Upper lobe of right lung (tissue), 1 donor: ENCODE measurements around the gene EPO. TPM values are rescaled to one million over a fixed set of nuclear protein-coding genes. Genes with fewer than 3 reads are reported as not detected.

Experiments
- ATAC-seq: fragments of 200-7000 bp; cut with Tn5 transposase; one replicate; pipeline ENCODE4 v1.9.1; 2020; ENCODE audit warnings: mild to moderate bottlenecking, moderate library complexity
- DNase-seq: peaks from one replicate; pipeline ENCODE4 v3.0.0-alpha.2; 2020
- H3K27ac ChIP-seq: fragments of 200-600 bp; one replicate; pipeline ENCODE4 v1.8.0; 2022
- H3K27me3 ChIP-seq: fragments of 200-600 bp; one replicate; pipeline ENCODE4 v1.8.0; 2022; ENCODE audit warnings: mild to moderate bottlenecking
- H3K36me3 ChIP-seq: fragments of 200-600 bp; one replicate; pipeline ENCODE4 v1.8.0; 2022
- H3K4me1 ChIP-seq: fragments of 200-600 bp; one replicate; pipeline ENCODE4 v1.8.0; 2022
- H3K4me3 ChIP-seq: fragments of 200-600 bp; one replicate; pipeline ENCODE4 v1.8.0; 2022; ENCODE audit warnings: mild to moderate bottlenecking
- H3K9me3 ChIP-seq: fragments of 200-600 bp; one replicate; pipeline ENCODE4 v1.8.0; 2022
- CTCF ChIP-seq: fragments of 200-600 bp; IDR thresholded peaks from one replicate; pipeline ENCODE4 v1.8.0; 2022; ENCODE audit warnings: antibody characterized with exemption
- intact Hi-C: fragments of 100-400 bp; cut with DNase I; formaldehyde crosslinking; loops from one replicate; pipeline ENCODE4 v1.11.0; 2022
- total RNA-seq: library from RNA; stranded (reverse); fragmentation: NEBNext Ultra II Directional; extraction: Animal tissue kit (Norgen Biotek cat#: 25700); gene quantifications from one replicate; pipeline ENCODE4 v1.2.1, GENCODE V29; 2021
- donor health status: DM: no; HTN: yes; CAD: no; lungs with severe emphysema.

Gene EPO
- total RNA-seq, 1 donor from 2014 or later, result not detected

GRCh38 chr7:100678291-100678984, 41.8 kb upstream of the EPO start:
- Histone ChIP-seq H3K4me1 (peaks cover 8% of the 10 kb centered on the region), H3K4me3 (no peak overlapping the region), H3K9me3 (no peaks in the 10 kb centered on the region), H3K36me3 (peaks cover 67% of the 10 kb centered on the region), H3K27ac (no peak overlapping the region), H3K27me3 (no peaks in the 10 kb centered on the region)
- intact Hi-C loops, result no loop called here
- no peak for ATAC-seq
- peak; percentile 65 for DNase-seq
- no peak for TF ChIP-seq CTCF

- H3K4me1 ChIP-seq, result peaks cover 8% of the 10 kb centered on the region
- H3K4me3 ChIP-seq, result no peak overlapping the region
- DNase-seq (no peak), ATAC-seq (no peak)
- no peak for TF ChIP-seq CTCF
- no peaks in the 10 kb centered on the region for H3K9me3 ChIP-seq
- intact Hi-C loops, result no loop called here
- H3K27ac ChIP-seq, result peak overlapping the region; percentile 9
- H3K36me3 ChIP-seq, result peaks cover 76% of the 10 kb centered on the region
- H3K27me3 ChIP-seq, result no peaks in the 10 kb centered on the region
Observed at GRCh38 chr7:100679129-100679926, 40.9 kb upstream of the EPO start.

- H3K9me3 ChIP-seq, result no peaks in the 10 kb centered on the region
- H3K27me3 ChIP-seq, result no peaks in the 10 kb centered on the region
- no peak overlapping the region for H3K4me3 ChIP-seq
- peaks cover 8% of the 10 kb centered on the region for H3K4me1 ChIP-seq
- H3K27ac ChIP-seq, result peak overlapping the region; percentile 9
- DNase-seq (no peak), ATAC-seq (peak; percentile 2)
- intact Hi-C loops, result loop anchor here (10.0 kb wide), 3 partner anchors 65 to 205 kb away; partner anchors contain the start of genes MOSPD3 and TSC22D4
- no peak for TF ChIP-seq CTCF
- H3K36me3 ChIP-seq, result peaks cover 83% of the 10 kb centered on the region
Observed at GRCh38 chr7:100679927-100680575, 40.2 kb upstream of the EPO start.

- TF ChIP-seq CTCF, result no peak
- H3K27me3 ChIP-seq, result no peaks in the 10 kb centered on the region
- H3K4me1 ChIP-seq, result peaks cover 8% of the 10 kb centered on the region
- no peaks in the 10 kb centered on the region for H3K9me3 ChIP-seq
- H3K36me3 ChIP-seq, result peaks cover 90% of the 10 kb centered on the region
- intact Hi-C loops, result loop anchor here (10.0 kb wide), 3 partner anchors 66 to 206 kb away; partner anchors contain the start of genes MOSPD3 and TSC22D4
- no peak overlapping the region for H3K27ac ChIP-seq
- DNase-seq, result no peak
- no peak for ATAC-seq
- H3K4me3 ChIP-seq, result no peak overlapping the region
Observed at GRCh38 chr7:100680576-100681271, 39.5 kb upstream of the EPO start.
